K562 (cell line): ENCODE data around the gene RTCA.
"Not testable (repeated sequence)": the region's sequence is repeated elsewhere in the genome, so short reads cannot be mapped to it uniquely, and the experiment has no call there.

Experiments used
- BHLHE40 ChIP-seq: IDR thresholded peaks from 2 replicates; pipeline ENCODE4 v1.6.1; 2011; ENCODE audit warnings: low read length, improper control_type of control experiment
- CTCF ChIP-seq, 3 experiments: IDR thresholded peaks in 2 of 3; conservative IDR thresholded peaks in 1 of 3; 2 replicates each; pipeline ENCODE4 v1.5.1; 2011 to 2012; ENCODE audit warnings: low read length in 3 of 3, mild to moderate bottlenecking in 3 of 3, control low read depth in 2 of 3, improper control_type of control experiment in 1 of 3, inconsistent platforms in 1 of 3, low read depth in 1 of 3, mixed read lengths in 1 of 3, moderate library complexity in 1 of 3; ENCODE audit not compliant: insufficient read depth in 2 of 3
- GABPA ChIP-seq: fragments of 200-800 bp; sonication (Bioruptor generic); conservative IDR thresholded peaks from 2 replicates; pipeline ENCODE4 v1.6.1; 2016; ENCODE audit warnings: low read depth, missing genetic modification characterization, missing compliant biosample characterization
- GMEB1 ChIP-seq: fragments of 250-450 bp; sonication (Bioruptor Pico); IDR thresholded peaks from 2 replicates; pipeline ENCODE4 v1.4.0; 2020; ENCODE audit warnings: mild to moderate bottlenecking
- NCOR1 ChIP-seq: fragments of 450-650 bp; IDR thresholded peaks from 2 replicates; pipeline ENCODE4 v1.6.1; 2016; ENCODE audit warnings: mild to moderate bottlenecking, moderate library complexity
- RBM25 ChIP-seq: fragments of 200-400 bp; formaldehyde crosslinking; IDR thresholded peaks from 2 replicates; pipeline ENCODE4 v1.6.1; 2018; ENCODE audit warnings: low read length, low read depth, moderate library complexity; ENCODE audit not compliant: severe bottlenecking
- SPI1 ChIP-seq: IDR thresholded peaks from 2 replicates; pipeline ENCODE4 v1.6.1; 2011; ENCODE audit warnings: low read depth, low read length, control low read depth, borderline replicate concordance
- USF2 ChIP-seq: sonication (generic); formaldehyde crosslinking; IDR thresholded peaks from 2 replicates; pipeline ENCODE4 v1.5.0; 2020; ENCODE audit warnings: missing genetic modification reagents
- ZNF274 ChIP-seq: IDR thresholded peaks from 2 replicates; pipeline ENCODE4 v1.6.1; 2011; ENCODE audit warnings: low read depth, mild to moderate bottlenecking, low read length, moderate library complexity, borderline replicate concordance
- ZNF766 ChIP-seq: fragments of 200-800 bp; sonication (Bioruptor generic); conservative IDR thresholded peaks from 2 replicates; pipeline ENCODE4 v1.6.1; 2016; ENCODE audit warnings: missing genetic modification characterization, missing compliant biosample characterization
- TF ChIP-seq, protein P1 (sequence below), 2 experiments: fragments of 450-650 bp in 1 of 2; sonication (generic) in 1 of 2; formaldehyde crosslinking in 1 of 2; IDR thresholded peaks in 1 of 2; conservative IDR thresholded peaks in 1 of 2; 2 replicates each; pipeline versions ENCODE4 v1.6.1 to v1.8.1; 2016 to 2023; ENCODE audit warnings: mild to moderate bottlenecking in 2 of 2, moderate library complexity in 2 of 2, inconsistent platforms in 1 of 2, missing genetic modification reagents in 1 of 2

- TF ChIP-seq USF2 (CRISPR knock-in tag); RBM25; NCOR1; GABPA (tag); CTCF (IDR thresholded peaks at IDR 0.05 in 2 of 3, conservative IDR thresholded peaks at IDR 0.05 in 1 of 3; ENCODE audit: insufficient read depth in 2 of 3, low read depth in 1 of 3, low read length in 3 of 3); BHLHE40; SPI1; ZNF766 (CRISPR knock-in tag); ZNF274; GMEB1: not testable (repeated sequence)
- TF ChIP-seq, protein P1, sequence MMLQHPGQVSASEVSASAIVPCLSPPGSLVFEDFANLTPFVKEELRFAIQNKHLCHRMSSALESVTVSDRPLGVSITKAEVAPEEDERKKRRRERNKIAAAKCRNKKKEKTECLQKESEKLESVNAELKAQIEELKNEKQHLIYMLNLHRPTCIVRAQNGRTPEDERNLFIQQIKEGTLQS (IDR thresholded peaks at IDR 0.05), result not testable (repeated sequence)
- TF ChIP-seq, protein P1 (CRISPR knock-in tag; conservative IDR thresholded peaks at IDR 0.05), result not testable (repeated sequence)
Observed at GRCh38 chr1:100331146-100331545, 65.1 kb downstream of the RTCA start.
